Chondrocyte (in vitro differentiated cells): ENCODE measurements around the gene NFATC3. TPM values are rescaled to one million over a fixed set of nuclear protein-coding genes. Genes with fewer than 3 reads are reported as not detected.

Experiments used
- DNase-seq: peaks from one replicate; pipeline ENCODE4 v3.0.0; 2021; ENCODE audit warnings: mixed read lengths, low spot score
- H3K27ac Mint-ChIP-seq: one replicate; pipeline ENCODE4 v1.8.0; 2021; ENCODE audit warnings: mild to moderate bottlenecking, moderate library complexity, mixed read lengths; ENCODE audit not compliant: unreplicated experiment
- H3K27me3 Mint-ChIP-seq: 2 replicates; pipeline ENCODE4 v1.8.0; 2021; ENCODE audit warnings: low read depth, mixed read lengths
- H3K36me3 Mint-ChIP-seq: 2 replicates; pipeline ENCODE4 v1.8.0; 2021; ENCODE audit warnings: low read depth, mixed read lengths
- H3K4me1 Mint-ChIP-seq: 2 replicates; pipeline ENCODE4 v1.8.0; 2021; ENCODE audit warnings: low read depth, mild to moderate bottlenecking, mixed read lengths
- H3K4me3 Mint-ChIP-seq: one replicate; pipeline ENCODE4 v1.8.0; 2021; ENCODE audit warnings: mild to moderate bottlenecking, moderate library complexity, mixed read lengths; ENCODE audit not compliant: unreplicated experiment
- H3K9me3 Mint-ChIP-seq: 2 replicates; pipeline ENCODE4 v1.8.0; 2021; ENCODE audit warnings: low read depth, mixed read lengths
- CTCF ChIP-seq: fragments of 200-600 bp; sonication (generic); IDR thresholded peaks from 2 replicates; pipeline ENCODE4 v1.5.0; 2021; ENCODE audit warnings: antibody characterized with exemption, mild to moderate bottlenecking, moderate library complexity
- total RNA-seq: library from RNA; stranded (reverse); gene quantifications from 3 replicates; pipeline ENCODE4 v1.2.1, GENCODE V29; 2021

NFATC3 gene
- total RNA-seq, 1 donor from 2014 or later, result 37.7 TPM

- DNase-seq, result no peak
- peak overlapping the region; percentile 12 for H3K27ac Mint-ChIP-seq
- no peak for TF ChIP-seq CTCF
- no peaks in the 10 kb centered on the region for H3K9me3 Mint-ChIP-seq
- peaks cover 3% of the 10 kb centered on the region for H3K36me3 Mint-ChIP-seq
- H3K4me3 Mint-ChIP-seq, result no peak overlapping the region
- H3K4me1 Mint-ChIP-seq, result peaks cover 44% of the 10 kb centered on the region
- H3K27me3 Mint-ChIP-seq, result no peaks in the 10 kb centered on the region
Observed at GRCh38 chr16:68269793-68270192, 184.6 kb downstream of the NFATC3 start.

- Mint-ChIP-seq H3K4me1 (peaks cover 42% of the 10 kb centered on the region), H3K27ac (no peak overlapping the region), H3K36me3 (peaks cover 3% of the 10 kb centered on the region), H3K4me3 (no peak overlapping the region), H3K9me3 (no peaks in the 10 kb centered on the region), H3K27me3 (no peaks in the 10 kb centered on the region)
- TF ChIP-seq CTCF, result no peak
- no peak for DNase-seq
Observed at GRCh38 chr16:68270353-68270752, 185.2 kb downstream of the NFATC3 start.

GRCh38 chr16:68272507-68273209, 187.5 kb downstream of the NFATC3 start:
- Mint-ChIP-seq H3K27ac (no peak overlapping the region), H3K4me1 (peaks cover 34% of the 10 kb centered on the region), H3K9me3 (no peaks in the 10 kb centered on the region), H3K27me3 (no peaks in the 10 kb centered on the region), H3K36me3 (peaks cover 3% of the 10 kb centered on the region), H3K4me3 (no peak overlapping the region)
- no peak for DNase-seq
- no peak for TF ChIP-seq CTCF

- DNase-seq, result no peak
- H3K36me3 Mint-ChIP-seq, result peaks cover 3% of the 10 kb centered on the region
- no peak for TF ChIP-seq CTCF
- H3K27ac Mint-ChIP-seq, result no peak overlapping the region
- H3K9me3 Mint-ChIP-seq, result no peaks in the 10 kb centered on the region
- no peak overlapping the region for H3K4me3 Mint-ChIP-seq
- H3K4me1 Mint-ChIP-seq, result peaks cover 28% of the 10 kb centered on the region
- no peaks in the 10 kb centered on the region for H3K27me3 Mint-ChIP-seq
Observed at GRCh38 chr16:68273459-68273858, 188.3 kb downstream of the NFATC3 start.

- TF ChIP-seq CTCF, result no peak
- Mint-ChIP-seq H3K27ac (no peak overlapping the region), H3K27me3 (no peaks in the 10 kb centered on the region), H3K4me1 (peaks cover 27% of the 10 kb centered on the region), H3K9me3 (no peaks in the 10 kb centered on the region), H3K36me3 (peaks cover 3% of the 10 kb centered on the region), H3K4me3 (no peak overlapping the region)
- DNase-seq, result no peak
Observed at GRCh38 chr16:68273896-68274295, 188.7 kb downstream of the NFATC3 start.
